Small intestine (tissue), 7 donors: Measurements from ENCODE around the gene KCNH2. TPM values are rescaled to one million over a fixed set of nuclear protein-coding genes. Genes with fewer than 3 reads are reported as not detected.
A peak's percentile ranks its signal among the peaks of the same experiment; 100 is the strongest.

ENCODE experiments used
- DNase-seq, 2 donors: peaks; one replicate each; pipeline versions ENCODE4 v3.0.0 to v3.0.0-alpha.2; 2013
- FAIRE-seq: peaks from 2 replicates; lab custom pipeline; 2012; peaks lifted over from hg19 to GRCh38; lab: Jason Lieb, UNC
- H3K27ac ChIP-seq, 3 donors: one replicate each; pipeline ENCODE4 v1.5.1; 2013; ENCODE audit warnings: low read length in 2 of 3, mild to moderate bottlenecking in 2 of 3, control low read depth in 1 of 3, inconsistent platforms in 1 of 3, low read depth in 1 of 3, moderate library complexity in 1 of 3
- H3K27me3 ChIP-seq, 3 donors: one replicate each; pipeline ENCODE4 v1.6.1; 2013; ENCODE audit warnings: low read length in 3 of 3, inconsistent platforms in 1 of 3; ENCODE audit not compliant: control insufficient read depth in 3 of 3, insufficient read depth in 3 of 3
- H3K36me3 ChIP-seq, 3 donors: one replicate each; pipeline ENCODE4 v1.6.1; 2013; ENCODE audit warnings: low read length in 3 of 3, inconsistent platforms in 1 of 3, low read depth in 1 of 3, mild to moderate bottlenecking in 1 of 3, moderate library complexity in 1 of 3; ENCODE audit not compliant: control insufficient read depth in 3 of 3, insufficient read depth in 2 of 3
- H3K4me1 ChIP-seq, 3 donors: one replicate each; pipeline ENCODE4 v1.6.1; 2013; ENCODE audit warnings: low read length in 2 of 3, inconsistent platforms in 1 of 3, low read depth in 1 of 3, mild to moderate bottlenecking in 1 of 3, moderate library complexity in 1 of 3; ENCODE audit not compliant: control insufficient read depth in 3 of 3, insufficient read depth in 2 of 3
- H3K4me3 ChIP-seq, 3 donors: one replicate each; pipeline ENCODE4 v1.5.1; 2013; ENCODE audit warnings: low read length in 3 of 3, control low read depth in 1 of 3, inconsistent platforms in 1 of 3, low read depth in 1 of 3, mild to moderate bottlenecking in 1 of 3, moderate library complexity in 1 of 3
- H3K9me3 ChIP-seq, 2 donors: one replicate each; pipeline ENCODE4 v1.6.1; 2013; ENCODE audit warnings: low read depth in 1 of 2, low read length in 1 of 2; ENCODE audit not compliant: control insufficient read depth in 2 of 2, insufficient read depth in 1 of 2
- WGBS, 3 donors: extraction: QIAGEN DNeasy Blood & Tissue Kit; methylation state at CpG; one replicate each; pipeline ENCODE4 v1.1.7; 2013; 5-methylcytosine and 5-hydroxymethylcytosine counted together
- polyA plus RNA-seq, 4 donors: library from polyadenylated mRNA; stranded (reverse) in 3 of 4; unstranded in 1 of 4; fragments of 200-250 nt in 3 of 4; fragments of 120-200 nt in 1 of 4; gene quantifications; one replicate each; pipeline versions ENCODE4 v1.2.1 to v1.2.3, GENCODE V29; 2013
- donor health status: healthy with polysubstance abuse.
- donor health status: control.
- donor health status: control.
- donor health status: Bipolar disorder and iron deficiency.
- donor health status: healthy.

KCNH2 gene
- polyA plus RNA-seq, 4 donors = 2.4 to 5.7 (median 3.7) TPM; not detected in 1

GRCh38 chr7:150923196-150923595, 54.9 kb downstream of the KCNH2 start:
- H3K4me3 ChIP-seq = no peak overlapping the region
- peaks cover 0 to 9% (median 0%) of the 10 kb centered on the region in 3 donors for H3K27me3 ChIP-seq
- DNase-seq (peak in 1 of 2 donors; percentile 34), FAIRE-seq (no peak)
- no peak overlapping the region for H3K27ac ChIP-seq
- peaks cover 0 to 10% (median 0%) of the 10 kb centered on the region in 3 donors for H3K4me1 ChIP-seq
- H3K36me3 ChIP-seq = no peaks in the 10 kb centered on the region
- H3K9me3 ChIP-seq = no peaks in the 10 kb centered on the region

DNA sequence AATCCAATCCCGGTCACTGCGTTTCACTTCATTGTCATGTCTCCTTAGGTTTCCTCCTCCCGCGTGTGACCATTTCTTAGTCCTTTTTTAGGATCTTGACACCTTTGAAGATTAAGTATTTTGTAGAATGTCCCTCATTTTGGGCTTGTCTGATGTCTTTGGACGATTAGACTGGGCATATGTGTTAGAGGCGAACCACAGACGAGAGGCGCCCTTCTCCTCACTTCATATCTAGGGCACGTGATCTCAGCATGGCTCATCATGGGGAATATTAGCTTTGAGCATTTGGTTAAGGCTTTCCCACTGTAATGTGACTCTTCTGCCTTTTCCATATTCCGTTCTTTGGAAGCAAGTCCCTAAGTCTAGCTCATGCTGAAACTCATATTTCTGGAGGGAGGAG, 59.0 kb downstream of the KCNH2 start:
- H3K27ac ChIP-seq = no peak overlapping the region
- H3K36me3 ChIP-seq = no peaks in the 10 kb centered on the region
- H3K27me3 ChIP-seq = peaks cover 0 to 19% (median 0%) of the 10 kb centered on the region in 3 donors
- 90 to 92% (median 90%) methylated on average over 10 of the region's 10 CpGs for WGBS, 3 donors
- H3K4me3 ChIP-seq = no peak overlapping the region
- H3K4me1 ChIP-seq = peaks cover 0 to 5% (median 0%) of the 10 kb centered on the region in 3 donors
- FAIRE-seq (no peak), DNase-seq (no peak)
- H3K9me3 ChIP-seq = no peaks in the 10 kb centered on the region

GRCh38 chr7:150918378-150918777, 59.7 kb downstream of the KCNH2 start:
- FAIRE-seq (no peak), DNase-seq (no peak)
- 83 to 89% (median 88%) methylated on average over 6 of the region's 6 CpGs for WGBS, 3 donors
- Histone ChIP-seq H3K36me3 (no peaks in the 10 kb centered on the region), H3K27ac (no peak overlapping the region), H3K9me3 (no peaks in the 10 kb centered on the region), H3K27me3 (peaks cover 0 to 21% (median 0%) of the 10 kb centered on the region in 3 donors), H3K4me3 (no peak overlapping the region), H3K4me1 (peaks cover 0 to 2% (median 0%) of the 10 kb centered on the region in 3 donors)

GRCh38 chr7:150917969-150918368, 60.2 kb downstream of the KCNH2 start:
- Histone ChIP-seq H3K27me3 (peaks cover 0 to 21% (median 2%) of the 10 kb centered on the region in 3 donors), H3K27ac (no peak overlapping the region), H3K9me3 (no peaks in the 10 kb centered on the region), H3K4me1 (no peaks in the 10 kb centered on the region), H3K4me3 (no peak overlapping the region), H3K36me3 (no peaks in the 10 kb centered on the region)
- WGBS, 3 donors = 63 to 83% (median 71%) methylated on average over 7 of the region's 7 CpGs
- FAIRE-seq (no peak), DNase-seq (no peak)

DNA sequence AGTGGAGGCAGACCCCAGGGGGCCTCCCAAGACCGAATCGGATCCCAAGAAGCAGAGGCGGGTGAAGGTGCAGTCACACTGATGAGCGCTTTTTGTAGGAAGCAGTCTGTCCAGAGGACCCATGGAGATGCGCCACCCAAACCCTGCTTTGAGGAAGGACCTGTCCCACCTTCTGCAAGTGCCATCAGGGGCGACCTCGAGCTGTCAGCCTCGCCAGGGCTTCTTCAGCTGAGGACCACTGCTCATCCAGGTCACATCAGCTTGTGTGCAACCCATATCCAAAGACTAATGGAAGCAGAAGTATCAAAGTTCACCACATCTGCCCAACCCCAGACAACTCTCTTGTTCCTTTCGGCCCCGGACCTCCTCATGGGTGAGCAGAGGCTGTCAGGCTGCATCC, 61.5 kb downstream of the KCNH2 start:
- H3K27me3 ChIP-seq = peaks cover 0 to 26% (median 2%) of the 10 kb centered on the region in 3 donors
- no peak overlapping the region for H3K4me3 ChIP-seq
- FAIRE-seq (no peak), DNase-seq (no peak)
- WGBS, 3 donors = 89 to 95% (median 91%) methylated on average over 9 to 10 of the region's 10 CpGs
- H3K27ac ChIP-seq = no peak overlapping the region
- no peaks in the 10 kb centered on the region for H3K4me1 ChIP-seq
- no peaks in the 10 kb centered on the region for H3K36me3 ChIP-seq
- no peaks in the 10 kb centered on the region for H3K9me3 ChIP-seq

DNA sequence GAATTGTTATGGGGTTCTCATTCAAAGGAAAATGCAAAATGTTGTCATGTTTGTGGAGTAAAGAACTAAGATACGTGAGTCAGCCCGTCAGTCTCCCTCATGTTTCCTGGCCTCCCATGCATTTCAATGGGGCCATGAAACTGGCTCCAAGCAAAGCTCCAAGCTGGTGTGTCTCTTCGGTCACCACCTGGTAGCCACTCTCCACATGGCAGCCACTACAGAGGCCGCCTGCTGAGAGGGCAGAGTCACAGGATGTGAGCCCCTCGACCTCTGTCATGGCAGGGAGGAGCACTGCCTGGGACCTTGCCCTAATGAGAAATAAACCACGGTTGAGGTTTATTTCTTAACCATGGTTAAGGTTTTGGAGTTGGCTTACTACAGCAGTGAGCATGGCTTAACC, 63.2 kb downstream of the KCNH2 start:
- Histone ChIP-seq H3K36me3 (no peaks in the 10 kb centered on the region), H3K4me1 (no peaks in the 10 kb centered on the region), H3K9me3 (no peaks in the 10 kb centered on the region), H3K27ac (no peak overlapping the region), H3K27me3 (peaks cover 0 to 29% (median 2%) of the 10 kb centered on the region in 3 donors), H3K4me3 (no peak overlapping the region)
- DNase-seq = no peak
- no peak for FAIRE-seq
- WGBS, 3 donors = 66 to 76% (median 67%) methylated on average over 6 of the region's 6 CpGs

DNA sequence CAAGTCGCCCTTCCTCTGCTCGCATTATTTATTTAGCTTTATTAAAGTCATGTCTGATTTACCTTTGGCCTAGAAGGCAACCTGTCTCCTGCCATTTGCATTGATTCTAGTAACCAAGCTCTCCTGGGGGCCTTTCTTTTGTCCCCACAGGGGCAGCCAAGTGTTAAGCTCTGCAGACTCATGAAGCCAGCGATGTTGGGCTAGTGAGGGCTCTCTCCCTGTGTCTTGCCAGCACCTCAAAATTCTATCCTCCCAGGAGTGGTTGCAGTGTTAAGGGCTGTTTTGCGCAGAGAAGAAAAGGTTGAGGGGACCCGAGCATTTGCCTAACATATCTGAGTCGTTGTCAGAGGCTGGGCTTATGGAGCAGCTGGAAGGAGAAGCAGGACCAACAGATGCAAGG, 63.9 kb downstream of the KCNH2 start:
- Histone ChIP-seq H3K27me3 (peaks cover 0 to 28% (median 2%) of the 10 kb centered on the region in 3 donors), H3K27ac (no peak overlapping the region), H3K36me3 (no peaks in the 10 kb centered on the region), H3K4me3 (no peak overlapping the region), H3K4me1 (no peaks in the 10 kb centered on the region), H3K9me3 (no peaks in the 10 kb centered on the region)
- DNase-seq (no peak), FAIRE-seq (no peak)
- WGBS, 3 donors = 86 to 88% (median 87%) methylated on average over 6 of the region's 6 CpGs

GRCh38 chr7:150912427-150912826, 65.7 kb downstream of the KCNH2 start:
- Histone ChIP-seq H3K27ac (no peak overlapping the region), H3K4me3 (no peak overlapping the region), H3K27me3 (peaks cover 0 to 23% (median 2%) of the 10 kb centered on the region in 3 donors), H3K36me3 (no peaks in the 10 kb centered on the region), H3K9me3 (no peaks in the 10 kb centered on the region), H3K4me1 (no peaks in the 10 kb centered on the region)
- WGBS, 3 donors = 61 to 74% (median 72%) methylated on average over 7 of the region's 7 CpGs
- no peak for DNase-seq
- FAIRE-seq = no peak
